HCT116 (cell line): Measurements from ENCODE around the gene CACNB3. TPM values are rescaled to one million over a fixed set of nuclear protein-coding genes. Genes with fewer than 3 reads are reported as not detected.

ENCODE experiments used
- ATAC-seq: fragments of 200-7000 bp; cut with Tn5 transposase; 2 replicates; pipeline ENCODE4 v1.9.1; 2020; ENCODE audit warnings: mild to moderate bottlenecking, moderate library complexity
- BruUV-seq: library from RNA; stranded (reverse); fragments of 400-500 nt; replicated peaks from 2 replicates; lab custom pipeline; 2021; lab: Mats Ljungman, UMichigan
- CTCF ChIA-PET: fragments of 300-600 bp; sonication (Branson Sonifier 250); formaldehyde crosslinking; loops from one replicate; lab custom pipeline; 2021; ENCODE audit warnings: antibody characterized with exemption; lab: Charles Lee
- POLR2A ChIA-PET: fragments of 300-600, 350-600 bp; sonication (Branson Sonifier 250); formaldehyde crosslinking; loops from one replicate; lab custom pipeline; 2021; ENCODE audit warnings: antibody characterized with exemption; lab: Charles Lee
- RAD21 ChIA-PET, 2 experiments: fragments of 300-600 bp; sonication (Branson Sonifier 250); formaldehyde crosslinking; loops; one replicate each; lab custom pipeline; 2023; ENCODE audit warnings: low total read pairs in 2 of 2; ENCODE audit not compliant: uncharacterized antibody in 2 of 2, unreplicated experiment in 2 of 2, low non-redundant PET in 1 of 2; lab: Charles Lee
- DNase-seq: peaks from one replicate; pipeline ENCODE4 v3.0.0-alpha.2; 2010; ENCODE audit warnings: low read depth, low spot score
- H2AFZ ChIP-seq: fragments of 200-600 bp; shearing (Covaris generic), sonication (generic); 2 replicates; pipeline ENCODE4 v1.6.1; 2017; ENCODE audit warnings: low read depth, mixed run types, mixed read lengths, antibody characterized with exemption, low read length; ENCODE audit not compliant: poor library complexity, severe bottlenecking
- H3K27ac ChIP-seq: 2 replicates; pipeline ENCODE4 v1.5.1; 2012; ENCODE audit warnings: low read depth, low read length
- H3K27me3 ChIP-seq: fragments of 200-600 bp; sonication (generic); 2 replicates; pipeline ENCODE4 v1.6.1; 2016; ENCODE audit warnings: mixed run types, low read length, mixed read lengths; ENCODE audit not compliant: insufficient read depth
- H3K36me3 ChIP-seq, 2 experiments: fragments of 200-500 bp in 1 of 2; fragments of 200-600 bp in 1 of 2; sonication (Bioruptor generic) in 1 of 2; sonication (generic) in 1 of 2; 2 replicates each; pipeline versions ENCODE4 v1.5.1 to v1.6.1; 2014 to 2016; ENCODE audit warnings: low read length in 2 of 2, inconsistent platforms in 1 of 2, mixed read lengths in 1 of 2, mixed run types in 1 of 2; ENCODE audit not compliant: insufficient read depth in 2 of 2, control insufficient read depth in 1 of 2
- H3K4me1 ChIP-seq, 2 experiments: fragments of 200-600 bp in 1 of 2; sonication (generic) in 1 of 2; 2 replicates each; pipeline versions ENCODE4 v1.5.1 to v1.6.1; 2012 to 2017; ENCODE audit warnings: low read length in 2 of 2, inconsistent platforms in 1 of 2, mild to moderate bottlenecking in 1 of 2, mixed read lengths in 1 of 2, mixed run types in 1 of 2, moderate library complexity in 1 of 2; ENCODE audit not compliant: insufficient read depth in 2 of 2, control insufficient read depth in 1 of 2
- H3K4me2 ChIP-seq: fragments of 200-600 bp; sonication (generic); 2 replicates; pipeline ENCODE4 v1.6.1; 2017; ENCODE audit warnings: mixed run types, low read length, mixed read lengths
- H3K4me3 ChIP-seq, 2 experiments: fragments of 200-600 bp in 1 of 2; sonication (generic) in 1 of 2; replicated peaks in 1 of 2; 2 replicates each; pipeline ENCODE4 v1.5.1; 2011 to 2016; ENCODE audit warnings: low read length in 2 of 2, control low read depth in 1 of 2, low read depth in 1 of 2, mild to moderate bottlenecking in 1 of 2, mixed read lengths in 1 of 2, mixed run types in 1 of 2
- H3K79me2 ChIP-seq: fragments of 200-600 bp; sonication (generic); 2 replicates; pipeline ENCODE4 v1.6.1; 2017; ENCODE audit warnings: mild to moderate bottlenecking, mixed run types, low read length, moderate library complexity, mixed read lengths; ENCODE audit not compliant: insufficient read depth
- H3K9ac ChIP-seq: fragments of 200-600 bp; sonication (generic); 2 replicates; pipeline ENCODE4 v1.6.1; 2016; ENCODE audit warnings: low read length, mixed read lengths
- H3K9me2 ChIP-seq: fragments of 200-600 bp; sonication (generic), shearing (Covaris generic); 2 replicates; pipeline ENCODE4 v1.6.1; 2017; ENCODE audit warnings: mixed run types, mild to moderate bottlenecking, moderate library complexity; ENCODE audit not compliant: insufficient read depth
- H3K9me3 ChIP-seq, 2 experiments: fragments of 200-500 bp in 1 of 2; fragments of 200-600 bp in 1 of 2; sonication (Bioruptor generic) in 1 of 2; sonication (generic) in 1 of 2; 2 replicates each; pipeline ENCODE4 v1.6.1; 2014 to 2017; ENCODE audit warnings: low read length in 2 of 2, mixed read lengths in 2 of 2, inconsistent platforms in 1 of 2, low read depth in 1 of 2, mild to moderate bottlenecking in 1 of 2, mixed run types in 1 of 2, moderate library complexity in 1 of 2; ENCODE audit not compliant: control insufficient read depth in 1 of 2, insufficient read depth in 1 of 2
- H4K20me1 ChIP-seq: fragments of 200-600 bp; sonication (generic), shearing (Covaris generic); 2 replicates; pipeline ENCODE4 v1.6.1; 2017; ENCODE audit warnings: mixed run types, mild to moderate bottlenecking, moderate library complexity; ENCODE audit not compliant: insufficient read depth
- CBX3 ChIP-seq: IDR thresholded peaks from 2 replicates; pipeline ENCODE4 v1.6.1; 2012; ENCODE audit warnings: low read depth
- CEBPB ChIP-seq: IDR thresholded peaks from 2 replicates; pipeline ENCODE4 v1.6.1; 2012; ENCODE audit warnings: low read depth
- EGR1 ChIP-seq: IDR thresholded peaks from 2 replicates; pipeline ENCODE4 v1.6.1; 2012; ENCODE audit warnings: low read depth
- EZH2phosphoT487 ChIP-seq: fragments of 200-600 bp; IDR thresholded peaks from 2 replicates; pipeline ENCODE4 v1.6.1; 2018; ENCODE audit warnings: antibody characterized with exemption, borderline replicate concordance
- FOSL1 ChIP-seq: IDR thresholded peaks from 2 replicates; pipeline ENCODE4 v1.6.1; 2012; ENCODE audit warnings: low read depth
- JUND ChIP-seq: IDR thresholded peaks from 2 replicates; pipeline ENCODE4 v1.6.1; 2012
- POLR2A ChIP-seq: IDR thresholded peaks from 2 replicates; pipeline ENCODE4 v1.7.0; 2011; ENCODE audit warnings: borderline replicate concordance; ENCODE audit not compliant: insufficient read depth, insufficient read length; ENCODE audit errors: extremely low read depth
- POLR2AphosphoS5 ChIP-seq: IDR thresholded peaks from 2 replicates; pipeline ENCODE4 v1.6.1; 2011; ENCODE audit warnings: mild to moderate bottlenecking, low read depth, low read length, moderate library complexity
- SIN3A ChIP-seq: IDR thresholded peaks from 2 replicates; pipeline ENCODE4 v1.6.1; 2012; ENCODE audit warnings: low read depth
- SRF ChIP-seq: IDR thresholded peaks from 2 replicates; pipeline ENCODE4 v1.6.1; 2012; ENCODE audit warnings: low read depth
- TCF7L2 ChIP-seq: IDR thresholded peaks from 2 replicates; pipeline ENCODE4 v1.7.0; 2011; ENCODE audit warnings: borderline replicate concordance, inconsistent platforms; ENCODE audit not compliant: insufficient read depth, insufficient read length; ENCODE audit errors: extremely low read depth
- YY1 ChIP-seq: IDR thresholded peaks from 2 replicates; pipeline ENCODE4 v1.6.1; 2011; ENCODE audit warnings: low read length, low read depth, moderate library complexity, mild to moderate bottlenecking; ENCODE audit not compliant: insufficient replicate concordance; ENCODE audit errors: extremely low read depth
- ZFX ChIP-seq: fragments of 450-650 bp; IDR thresholded peaks from 2 replicates; pipeline ENCODE4 v1.6.1; 2017
- ZNF274 ChIP-seq: fragments of 200-500 bp; sonication (Bioruptor generic); IDR thresholded peaks from 2 replicates; pipeline ENCODE4 v1.6.1; 2014; ENCODE audit warnings: mild to moderate bottlenecking, low read depth, low read length, inconsistent platforms
- intact Hi-C: fragments of 100-400 bp; cut with micrococcal nuclease; formaldehyde crosslinking; loops from 2 replicates; pipeline ENCODE4 v1.10.0; 2022
- total RNA-seq: library from RNA; stranded (reverse); gene quantifications from one replicate; pipeline ENCODE4 v1.2.1, GENCODE V29; 2021; ENCODE audit not compliant: unreplicated experiment
- TF ChIP-seq, protein P1 (sequence below): IDR thresholded peaks from 2 replicates; pipeline ENCODE4 v1.6.1; 2011; ENCODE audit warnings: mild to moderate bottlenecking, low read length, moderate library complexity; ENCODE audit not compliant: insufficient replicate concordance; ENCODE audit errors: extremely low read depth
- TF ChIP-seq, protein P2 (sequence below): IDR thresholded peaks from 2 replicates; pipeline ENCODE4 v1.6.1; 2012
- TF ChIP-seq, protein P3 (sequence below): IDR thresholded peaks from 2 replicates; pipeline ENCODE4 v1.6.1; 2012; ENCODE audit warnings: low read depth

The CACNB3 gene
- total RNA-seq, 1 experiment from 2014 or later = 22.0 TPM

DNA sequence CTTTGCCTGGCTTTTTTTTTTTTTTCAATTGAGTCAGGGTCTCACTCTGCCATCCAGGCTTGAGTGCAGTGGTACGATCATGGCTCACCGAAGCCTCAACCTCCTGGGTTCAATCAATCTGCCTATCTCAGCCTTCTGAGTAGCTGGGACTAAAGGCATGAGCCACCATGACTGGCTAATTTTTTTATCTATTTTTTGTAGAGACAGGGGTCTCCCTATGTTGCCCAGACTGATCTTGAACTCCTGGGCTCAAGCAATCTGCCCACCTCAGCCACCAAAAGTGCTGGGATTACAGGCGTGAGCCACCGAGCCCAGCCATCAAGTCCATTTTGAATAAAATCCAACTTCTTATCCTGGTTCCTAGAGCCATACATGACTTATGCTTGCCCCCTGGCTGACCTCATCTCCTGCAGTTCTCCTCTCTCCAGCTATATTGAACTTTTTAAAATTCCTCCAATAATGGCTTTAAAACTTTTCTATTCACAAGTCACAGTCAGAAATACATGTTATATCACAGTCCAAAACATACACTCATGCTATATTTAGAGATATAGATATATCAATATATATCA lies 57.7 kb downstream of the CACNB3 start:
- ChIA-PET POLR2A (interaction anchor here (1.1 kb wide), 1 partner anchor 10 kb away, joined by 4 read pairs; the partner anchor contains the start of gene RND1), RAD21 (interaction anchor here in 1 of 2 experiments (0.6 kb wide), 1 partner anchor 23 kb away, joined by 3 read pairs; no protein-coding TSS in a partner anchor), CTCF (no interaction called here)
- BruUV-seq = no TSS peak
- Histone ChIP-seq H4K20me1 (no peaks in the 10 kb centered on the region), H3K9ac (no peak overlapping the region), H3K36me3 (no peaks in the 10 kb centered on the region), H3K27me3 (peaks cover 6% of the 10 kb centered on the region; the same call in 1 of the 2 replicates), H3K27ac (no peak overlapping the region), H3K4me2 (no peak overlapping the region), H3K79me2 (no peaks in the 10 kb centered on the region), H3K9me2 (no peaks in the 10 kb centered on the region), H3K9me3 (no peaks in the 10 kb centered on the region), H3K4me3 (no peak overlapping the region), H2AFZ (no peak overlapping the region), H3K4me1 (no peaks in the 10 kb centered on the region)
- no peak for ATAC-seq
- TF ChIP-seq TCF7L2 (no peak), EZH2phosphoT487 (no peak), ZNF274 (no peak), SIN3A (no peak), YY1 (no peak), CEBPB (no peak), ZFX (no peak), CBX3 (no peak), EGR1 (no peak), POLR2A (no peak), POLR2AphosphoS5 (no peak), SRF (no peak), JUND (no peak), FOSL1 (no peak)
- TF ChIP-seq, protein P1, sequence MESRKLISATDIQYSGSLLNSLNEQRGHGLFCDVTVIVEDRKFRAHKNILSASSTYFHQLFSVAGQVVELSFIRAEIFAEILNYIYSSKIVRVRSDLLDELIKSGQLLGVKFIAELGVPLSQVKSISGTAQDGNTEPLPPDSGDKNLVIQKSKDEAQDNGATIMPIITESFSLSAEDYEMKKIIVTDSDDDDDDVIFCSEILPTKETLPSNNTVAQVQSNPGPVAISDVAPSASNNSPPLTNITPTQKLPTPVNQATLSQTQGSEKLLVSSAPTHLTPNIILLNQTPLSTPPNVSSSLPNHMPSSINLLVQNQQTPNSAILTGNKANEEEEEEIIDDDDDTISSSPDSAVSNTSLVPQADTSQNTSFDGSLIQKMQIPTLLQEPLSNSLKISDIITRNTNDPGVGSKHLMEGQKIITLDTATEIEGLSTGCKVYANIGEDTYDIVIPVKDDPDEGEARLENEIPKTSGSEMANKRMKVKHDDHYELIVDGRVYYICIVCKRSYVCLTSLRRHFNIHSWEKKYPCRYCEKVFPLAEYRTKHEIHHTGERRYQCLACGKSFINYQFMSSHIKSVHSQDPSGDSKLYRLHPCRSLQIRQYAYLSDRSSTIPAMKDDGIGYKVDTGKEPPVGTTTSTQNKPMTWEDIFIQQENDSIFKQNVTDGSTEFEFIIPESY = no peak
- TF ChIP-seq, protein P2, sequence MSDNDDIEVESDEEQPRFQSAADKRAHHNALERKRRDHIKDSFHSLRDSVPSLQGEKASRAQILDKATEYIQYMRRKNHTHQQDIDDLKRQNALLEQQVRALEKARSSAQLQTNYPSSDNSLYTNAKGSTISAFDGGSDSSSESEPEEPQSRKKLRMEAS = no peak
- TF ChIP-seq, protein P3, sequence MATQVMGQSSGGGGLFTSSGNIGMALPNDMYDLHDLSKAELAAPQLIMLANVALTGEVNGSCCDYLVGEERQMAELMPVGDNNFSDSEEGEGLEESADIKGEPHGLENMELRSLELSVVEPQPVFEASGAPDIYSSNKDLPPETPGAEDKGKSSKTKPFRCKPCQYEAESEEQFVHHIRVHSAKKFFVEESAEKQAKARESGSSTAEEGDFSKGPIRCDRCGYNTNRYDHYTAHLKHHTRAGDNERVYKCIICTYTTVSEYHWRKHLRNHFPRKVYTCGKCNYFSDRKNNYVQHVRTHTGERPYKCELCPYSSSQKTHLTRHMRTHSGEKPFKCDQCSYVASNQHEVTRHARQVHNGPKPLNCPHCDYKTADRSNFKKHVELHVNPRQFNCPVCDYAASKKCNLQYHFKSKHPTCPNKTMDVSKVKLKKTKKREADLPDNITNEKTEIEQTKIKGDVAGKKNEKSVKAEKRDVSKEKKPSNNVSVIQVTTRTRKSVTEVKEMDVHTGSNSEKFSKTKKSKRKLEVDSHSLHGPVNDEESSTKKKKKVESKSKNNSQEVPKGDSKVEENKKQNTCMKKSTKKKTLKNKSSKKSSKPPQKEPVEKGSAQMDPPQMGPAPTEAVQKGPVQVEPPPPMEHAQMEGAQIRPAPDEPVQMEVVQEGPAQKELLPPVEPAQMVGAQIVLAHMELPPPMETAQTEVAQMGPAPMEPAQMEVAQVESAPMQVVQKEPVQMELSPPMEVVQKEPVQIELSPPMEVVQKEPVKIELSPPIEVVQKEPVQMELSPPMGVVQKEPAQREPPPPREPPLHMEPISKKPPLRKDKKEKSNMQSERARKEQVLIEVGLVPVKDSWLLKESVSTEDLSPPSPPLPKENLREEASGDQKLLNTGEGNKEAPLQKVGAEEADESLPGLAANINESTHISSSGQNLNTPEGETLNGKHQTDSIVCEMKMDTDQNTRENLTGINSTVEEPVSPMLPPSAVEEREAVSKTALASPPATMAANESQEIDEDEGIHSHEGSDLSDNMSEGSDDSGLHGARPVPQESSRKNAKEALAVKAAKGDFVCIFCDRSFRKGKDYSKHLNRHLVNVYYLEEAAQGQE = no peak
- intact Hi-C loops = no loop called here
- DNase-seq = no peak
